ENCODE data around the gene MUC13. TPM values are rescaled to one million over a fixed set of nuclear protein-coding genes. Genes with fewer than 3 reads are reported as not detected.

MUC13 gene
- total RNA-seq, 1 donor from 2014 or later = not detected

DNA sequence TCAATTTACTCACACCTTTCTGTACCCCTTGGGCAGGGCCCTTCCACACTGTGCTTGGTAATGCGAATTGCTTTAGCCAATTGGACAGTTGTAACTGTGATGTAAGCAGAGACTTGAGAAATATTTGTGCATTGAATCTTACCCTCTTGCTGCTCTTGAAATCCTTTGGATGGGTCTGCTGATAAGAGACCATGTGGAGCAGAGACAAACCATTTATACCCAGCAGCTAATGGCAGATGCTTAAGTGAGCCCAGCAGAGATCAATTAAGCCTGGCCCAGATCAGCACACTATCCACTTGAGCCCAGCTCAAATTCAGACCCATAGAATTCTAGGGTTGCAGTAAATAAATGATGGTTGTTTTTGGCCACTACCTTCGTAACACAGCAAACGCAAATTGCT, 19.3 kb downstream of the MUC13 start:
- no peak for ATAC-seq
- no peak for DNase-seq
- TF ChIP-seq, protein P1, sequence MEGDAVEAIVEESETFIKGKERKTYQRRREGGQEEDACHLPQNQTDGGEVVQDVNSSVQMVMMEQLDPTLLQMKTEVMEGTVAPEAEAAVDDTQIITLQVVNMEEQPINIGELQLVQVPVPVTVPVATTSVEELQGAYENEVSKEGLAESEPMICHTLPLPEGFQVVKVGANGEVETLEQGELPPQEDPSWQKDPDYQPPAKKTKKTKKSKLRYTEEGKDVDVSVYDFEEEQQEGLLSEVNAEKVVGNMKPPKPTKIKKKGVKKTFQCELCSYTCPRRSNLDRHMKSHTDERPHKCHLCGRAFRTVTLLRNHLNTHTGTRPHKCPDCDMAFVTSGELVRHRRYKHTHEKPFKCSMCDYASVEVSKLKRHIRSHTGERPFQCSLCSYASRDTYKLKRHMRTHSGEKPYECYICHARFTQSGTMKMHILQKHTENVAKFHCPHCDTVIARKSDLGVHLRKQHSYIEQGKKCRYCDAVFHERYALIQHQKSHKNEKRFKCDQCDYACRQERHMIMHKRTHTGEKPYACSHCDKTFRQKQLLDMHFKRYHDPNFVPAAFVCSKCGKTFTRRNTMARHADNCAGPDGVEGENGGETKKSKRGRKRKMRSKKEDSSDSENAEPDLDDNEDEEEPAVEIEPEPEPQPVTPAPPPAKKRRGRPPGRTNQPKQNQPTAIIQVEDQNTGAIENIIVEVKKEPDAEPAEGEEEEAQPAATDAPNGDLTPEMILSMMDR (IDR thresholded peaks at IDR 0.05) = no peak
- Histone ChIP-seq H3K9me3 (no peaks in the 10 kb centered on the region), H3K4me3 (no peak overlapping the region), H3K36me3 (no peaks in the 10 kb centered on the region), H3K4me1 (no peaks in the 10 kb centered on the region), H3K27ac (no peak overlapping the region), H3K27me3 (no peaks in the 10 kb centered on the region)
- intact Hi-C loops (cut with DNase I) = no loop called here

DNA sequence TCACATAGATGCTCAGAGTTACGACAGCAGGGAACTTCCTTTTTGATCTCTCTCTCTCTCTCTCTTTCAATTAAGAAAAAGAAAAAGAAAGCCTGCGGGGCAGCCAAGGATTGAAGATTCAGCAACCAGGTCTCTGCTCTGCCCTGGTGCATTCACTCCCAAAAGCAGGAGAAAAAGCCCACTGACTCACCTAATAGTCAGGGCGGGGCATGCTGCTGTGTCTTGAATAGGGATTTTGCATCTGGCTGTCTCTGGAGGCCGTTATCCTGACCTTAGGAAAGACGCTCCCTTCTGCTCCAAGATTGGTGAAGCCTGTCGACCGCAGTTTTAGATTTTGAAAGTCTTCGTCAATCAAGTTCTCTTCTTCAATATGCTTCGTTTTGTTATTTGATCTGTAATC, 26.6 kb downstream of the MUC13 start:
- Histone ChIP-seq H3K4me3 (no peak overlapping the region), H3K27ac (no peak overlapping the region), H3K27me3 (no peaks in the 10 kb centered on the region), H3K9me3 (no peaks in the 10 kb centered on the region), H3K4me1 (no peaks in the 10 kb centered on the region), H3K36me3 (no peaks in the 10 kb centered on the region)
- ATAC-seq = no peak
- intact Hi-C loops (cut with DNase I) = no loop called here
- TF ChIP-seq, protein P1 (IDR thresholded peaks at IDR 0.05) = no peak
- no peak for DNase-seq

DNA sequence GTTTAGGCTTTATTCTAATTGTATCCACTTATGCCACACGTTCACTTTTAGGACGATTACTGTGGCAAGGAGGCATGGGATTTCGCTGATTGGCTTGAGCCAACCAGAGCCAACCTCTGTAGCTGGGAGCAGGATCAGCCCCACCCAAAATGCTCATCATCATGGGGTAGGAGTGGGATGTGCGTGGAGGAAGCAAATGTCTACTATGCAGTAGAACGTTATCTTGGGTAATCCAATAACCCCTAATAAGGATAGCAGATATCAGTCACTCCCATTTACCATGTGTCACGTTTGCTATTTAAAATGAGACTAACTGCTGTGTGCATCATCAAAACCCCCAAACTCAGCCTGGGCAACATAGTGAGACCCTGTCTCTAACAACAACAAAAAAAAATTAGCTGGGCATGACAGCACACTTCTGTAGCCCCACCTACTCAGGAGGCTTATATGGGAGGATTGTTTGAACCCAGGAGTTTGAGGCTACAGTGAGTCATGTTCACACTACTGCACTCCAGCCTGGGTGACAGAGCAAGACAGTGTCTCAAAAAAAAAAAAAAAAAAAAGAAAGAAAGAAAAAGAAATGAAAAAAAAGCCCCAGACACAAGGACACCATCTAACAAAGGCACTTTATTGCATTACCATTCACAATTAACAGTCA, 29.6 kb downstream of the MUC13 start:
- intact Hi-C loops (cut with DNase I) = loop anchor here (5.0 kb wide), 1 partner anchor 143 kb away; no protein-coding TSS in a partner anchor
- TF ChIP-seq, protein P1 (IDR thresholded peaks at IDR 0.05) = no peak

GRCh38 chr3:124903896-124904834, 30.4 kb downstream of the MUC13 start:
- DNase-seq (no peak), ATAC-seq (no peak)
- Histone ChIP-seq H3K9me3 (no peaks in the 10 kb centered on the region), H3K36me3 (no peaks in the 10 kb centered on the region), H3K4me3 (no peak overlapping the region), H3K4me1 (no peaks in the 10 kb centered on the region), H3K27ac (no peak overlapping the region), H3K27me3 (no peaks in the 10 kb centered on the region)
- TF ChIP-seq, protein P1 (IDR thresholded peaks at IDR 0.05) = no peak
- intact Hi-C loops (cut with DNase I) = loop anchor here (5.0 kb wide), 1 partner anchor 142 kb away; no protein-coding TSS in a partner anchor

More for the DNA sequence above, 29.6 kb downstream of the MUC13 start:
- ATAC-seq (no peak), DNase-seq (no peak)
- Histone ChIP-seq H3K4me1 (no peaks in the 10 kb centered on the region), H3K4me3 (no peak overlapping the region), H3K36me3 (no peaks in the 10 kb centered on the region), H3K9me3 (no peaks in the 10 kb centered on the region), H3K27ac (no peak overlapping the region), H3K27me3 (no peaks in the 10 kb centered on the region)

GRCh38 chr3:124896824-124897526, 37.6 kb downstream of the MUC13 start:
- H3K4me1 ChIP-seq = no peaks in the 10 kb centered on the region
- no peaks in the 10 kb centered on the region for H3K27me3 ChIP-seq
- no peak for ATAC-seq
- intact Hi-C loops (cut with DNase I) = no loop called here
- H3K4me3 ChIP-seq = no peak overlapping the region
- no peak for DNase-seq
- H3K36me3 ChIP-seq = no peaks in the 10 kb centered on the region
- TF ChIP-seq, protein P1 (IDR thresholded peaks at IDR 0.05) = no peak
- H3K27ac ChIP-seq = no peak overlapping the region
- no peaks in the 10 kb centered on the region for H3K9me3 ChIP-seq

Data from upper lobe of right lung (tissue), 1 donor.